Measurements from ENCODE around the gene CCDC59.
"Not testable (repeated sequence)": the region's sequence is repeated elsewhere in the genome, so short reads cannot be mapped to it uniquely, and the experiment has no call there.

The CCDC59 gene

GRCh38 chr12:82358200-82359114 is at the start of gene CCDC59, which contains the start of gene METTL25:
Gene CCDC59, minus strand, starts transcription at chr12:82358387. Its CDS starts 11 bp downstream, at chr12:82358376.
Gene METTL25, plus strand, starts transcription at chr12:82358529. Its CDS starts 37 bp downstream, at chr12:82358566.
- peak; percentile 98 for DNase-seq

GRCh38 chr12:82407481-82407880 is 49.3 kb upstream of the CCDC59 start:
- no peak for DNase-seq

GRCh38 chr12:82406651-82407050 is 48.5 kb upstream of the CCDC59 start:
- no peak for DNase-seq

- no peak for DNase-seq
Measured at GRCh38 chr12:82400819-82401218, 42.6 kb upstream of the CCDC59 start.

GRCh38 chr12:82398879-82399278 is 40.7 kb upstream of the CCDC59 start:
- no peak for DNase-seq

GRCh38 chr12:82383930-82384552 is 25.9 kb upstream of the CCDC59 start:
- DNase-seq: no peak

- no peak for DNase-seq
Measured at GRCh38 chr12:82378997-82379396, 20.8 kb upstream of the CCDC59 start.

- no peak for DNase-seq
Measured at GRCh38 chr12:82375201-82375600, 17.0 kb upstream of the CCDC59 start.

- DNase-seq: no peak
Measured at GRCh38 chr12:82366197-82366596, 8.0 kb upstream of the CCDC59 start.

GRCh38 chr12:82363990-82364389 is 5.8 kb upstream of the CCDC59 start:
- DNase-seq: no peak

- DNase-seq: no peak
Measured at GRCh38 chr12:82361461-82361915, 3.3 kb upstream of the CCDC59 start.

GRCh38 chr12:82360834-82361233 is 2.6 kb upstream of the CCDC59 start:
- not testable (repeated sequence) for DNase-seq

- peak; percentile 33 for DNase-seq
Measured at GRCh38 chr12:82359115-82359478, 910 bp upstream of the CCDC59 start.

- no peak for DNase-seq
Measured at GRCh38 chr12:82357845-82358199, 365 bp downstream of the CCDC59 start.

- no peak for DNase-seq
Measured at GRCh38 chr12:82357340-82357739, 847 bp downstream of the CCDC59 start.

GRCh38 chr12:82351390-82351789 is 6.8 kb downstream of the CCDC59 start:
- no peak for DNase-seq

GRCh38 chr12:82350161-82350560 is 8.0 kb downstream of the CCDC59 start:
- DNase-seq: no peak

GRCh38 chr12:82329508-82329907 is 28.7 kb downstream of the CCDC59 start:
- DNase-seq: no peak

- DNase-seq: no peak
Measured at GRCh38 chr12:82327861-82328260, 30.3 kb downstream of the CCDC59 start.

- DNase-seq: no peak
Measured at GRCh38 chr12:82326905-82327503, 31.2 kb downstream of the CCDC59 start.

- DNase-seq: no peak
Measured at GRCh38 chr12:82325540-82326336, 32.4 kb downstream of the CCDC59 start.

- DNase-seq: no peak
Measured at GRCh38 chr12:82319276-82319675, 38.9 kb downstream of the CCDC59 start.

GRCh38 chr12:82314406-82314892 is 43.7 kb downstream of the CCDC59 start:
- no peak for DNase-seq

Measured in left hindlimb (tissue), 1 donor.